Liver (tissue), 9 donors: ENCODE data around the gene MARCHF9. TPM values are rescaled to one million over a fixed set of nuclear protein-coding genes. Genes with fewer than 3 reads are reported as not detected.

ENCODE experiments used
- DNase-seq: peaks from one replicate; pipeline ENCODE4 v3.0.0-alpha.2; 2017; ENCODE audit warnings: low spot score
- H3K27ac ChIP-seq, 2 donors: one replicate each; pipeline ENCODE4 v1.7.0; 2013; ENCODE audit warnings: inconsistent platforms in 2 of 2, low read length in 2 of 2, control low read depth in 1 of 2, low read depth in 1 of 2, mild to moderate bottlenecking in 1 of 2
- H3K27me3 ChIP-seq, 4 donors: one replicate each; pipeline versions ENCODE4 v1.6.1 to v1.7.0; 2013; ENCODE audit warnings: low read length in 3 of 4, inconsistent platforms in 1 of 4, mild to moderate bottlenecking in 1 of 4, moderate library complexity in 1 of 4; ENCODE audit not compliant: control insufficient read depth in 4 of 4, insufficient read depth in 4 of 4
- H3K36me3 ChIP-seq, 4 donors: one replicate each; pipeline versions ENCODE4 v1.6.1 to v1.7.0; 2013; ENCODE audit warnings: low read length in 3 of 4, mild to moderate bottlenecking in 3 of 4, low read depth in 1 of 4, moderate library complexity in 1 of 4; ENCODE audit not compliant: control insufficient read depth in 4 of 4, insufficient read depth in 3 of 4
- H3K4me1 ChIP-seq, 4 donors: one replicate each; pipeline versions ENCODE4 v1.6.1 to v1.7.0; 2013; ENCODE audit warnings: low read length in 3 of 4, mild to moderate bottlenecking in 3 of 4, moderate library complexity in 1 of 4; ENCODE audit not compliant: control insufficient read depth in 4 of 4, insufficient read depth in 4 of 4
- H3K4me3 ChIP-seq, 3 donors: one replicate each; pipeline versions ENCODE4 v1.6.1 to v1.7.0; 2013; ENCODE audit warnings: low read length in 3 of 3, control low read depth in 1 of 3, low read depth in 1 of 3, mild to moderate bottlenecking in 1 of 3
- H3K9ac ChIP-seq, 2 donors: one replicate each; pipeline ENCODE4 v1.7.0; 2013; ENCODE audit warnings: low read length in 2 of 2, mild to moderate bottlenecking in 2 of 2, moderate library complexity in 2 of 2, control low read depth in 1 of 2, low read depth in 1 of 2
- H3K9me3 ChIP-seq, 4 donors: one replicate each; pipeline versions ENCODE4 v1.6.1 to v1.7.0; 2013; ENCODE audit warnings: low read length in 3 of 4; ENCODE audit not compliant: control insufficient read depth in 4 of 4
- EGR1 ChIP-seq, 2 donors: IDR thresholded peaks; 2 replicates each; pipeline ENCODE4 v1.6.1; 2016 to 2018; ENCODE audit warnings: antibody characterized with exemption in 2 of 2, low read depth in 2 of 2
- FOXA2 ChIP-seq: IDR thresholded peaks from 2 replicates; pipeline ENCODE4 v1.6.1; 2016; ENCODE audit warnings: antibody characterized with exemption
- GABPA ChIP-seq, 2 donors: IDR thresholded peaks in 1 of 2; conservative IDR thresholded peaks in 1 of 2; 2 replicates each; pipeline ENCODE4 v1.6.1; 2016; ENCODE audit warnings: antibody characterized with exemption in 2 of 2, mild to moderate bottlenecking in 1 of 2, moderate library complexity in 1 of 2
- HNF4A ChIP-seq, 2 donors: conservative IDR thresholded peaks; 2 replicates each; pipeline ENCODE4 v1.6.1; 2016; ENCODE audit warnings: antibody characterized with exemption in 2 of 2, mild to moderate bottlenecking in 2 of 2
- HNF4G ChIP-seq: IDR thresholded peaks from 2 replicates; pipeline ENCODE4 v1.6.1; 2016; ENCODE audit warnings: antibody characterized with exemption
- JUND ChIP-seq, 2 donors: IDR thresholded peaks; 2 replicates each; pipeline ENCODE4 v1.6.1; 2016; ENCODE audit warnings: antibody characterized with exemption in 2 of 2
- NR2F2 ChIP-seq: IDR thresholded peaks from 2 replicates; pipeline ENCODE4 v1.6.1; 2016; ENCODE audit warnings: antibody characterized with exemption
- RAD21 ChIP-seq, 2 donors: IDR thresholded peaks; 2 replicates each; pipeline ENCODE4 v1.6.1; 2016; ENCODE audit warnings: antibody characterized with exemption in 2 of 2, mild to moderate bottlenecking in 2 of 2
- SP1 ChIP-seq: IDR thresholded peaks from 2 replicates; pipeline ENCODE4 v1.6.1; 2018; ENCODE audit warnings: antibody characterized with exemption, mild to moderate bottlenecking
- TAF1 ChIP-seq: conservative IDR thresholded peaks from 2 replicates; pipeline ENCODE4 v1.6.1; 2016; ENCODE audit warnings: antibody characterized with exemption, mild to moderate bottlenecking
- YY1 ChIP-seq: IDR thresholded peaks from 2 replicates; pipeline ENCODE4 v1.6.1; 2016; ENCODE audit warnings: antibody characterized with exemption, mild to moderate bottlenecking
- WGBS: extraction: QIAGEN DNeasy Blood & Tissue Kit; methylation state at CpG from one replicate; pipeline ENCODE4 v1.1.7; 2013; 5-methylcytosine and 5-hydroxymethylcytosine counted together
- polyA plus RNA-seq, 2 donors: library from polyadenylated mRNA; stranded (reverse) in 1 of 2; unstranded in 1 of 2; fragments of 200-250 nt in 1 of 2; fragments of >200 nt in 1 of 2; fragmentation: Nextera tagmentation in 1 of 2; extraction: Ambion mirVana in 1 of 2; gene quantifications; one replicate each; pipeline versions ENCODE4 v1.2.1 to v1.2.3, GENCODE V29; 2013 to 2015
- total RNA-seq, 2 donors: library from RNA; depleted of rRNA; stranded (reverse); fragments of >200 nt; gene quantifications; one replicate each; pipeline ENCODE4 v1.2.3, GENCODE V29; 2014
- TF ChIP-seq, protein P1 (sequence below): IDR thresholded peaks from 2 replicates; pipeline ENCODE4 v1.6.1; 2016; ENCODE audit warnings: antibody characterized with exemption
- TF ChIP-seq, protein P2 (sequence below): IDR thresholded peaks from 2 replicates; pipeline ENCODE4 v1.6.1; 2016; ENCODE audit warnings: antibody characterized with exemption, mild to moderate bottlenecking
- TF ChIP-seq, protein P3 (sequence below): IDR thresholded peaks from 2 replicates; pipeline ENCODE4 v1.6.1; 2016; ENCODE audit warnings: antibody characterized with exemption
- TF ChIP-seq, protein P4 (sequence below): fragments of 150-350 bp; IDR thresholded peaks from 2 replicates; pipeline ENCODE4 v1.5.1; 2017; ENCODE audit warnings: improper control_type of control experiment, low read depth, low read length; ENCODE audit not compliant: missing input control
- TF ChIP-seq, protein P5 (sequence below): IDR thresholded peaks from 2 replicates; pipeline ENCODE4 v1.6.1; 2016; ENCODE audit warnings: antibody characterized with exemption
- donor health status: healthy.
- donor health status: healthy.
- donor health status: healthy.
- donor health status: healthy.
- donor health status: healthy.

Gene MARCHF9
- total and polyA plus RNA-seq, 4 donors, result 1.1 to 3.0 (median 2.2) TPM

DNA sequence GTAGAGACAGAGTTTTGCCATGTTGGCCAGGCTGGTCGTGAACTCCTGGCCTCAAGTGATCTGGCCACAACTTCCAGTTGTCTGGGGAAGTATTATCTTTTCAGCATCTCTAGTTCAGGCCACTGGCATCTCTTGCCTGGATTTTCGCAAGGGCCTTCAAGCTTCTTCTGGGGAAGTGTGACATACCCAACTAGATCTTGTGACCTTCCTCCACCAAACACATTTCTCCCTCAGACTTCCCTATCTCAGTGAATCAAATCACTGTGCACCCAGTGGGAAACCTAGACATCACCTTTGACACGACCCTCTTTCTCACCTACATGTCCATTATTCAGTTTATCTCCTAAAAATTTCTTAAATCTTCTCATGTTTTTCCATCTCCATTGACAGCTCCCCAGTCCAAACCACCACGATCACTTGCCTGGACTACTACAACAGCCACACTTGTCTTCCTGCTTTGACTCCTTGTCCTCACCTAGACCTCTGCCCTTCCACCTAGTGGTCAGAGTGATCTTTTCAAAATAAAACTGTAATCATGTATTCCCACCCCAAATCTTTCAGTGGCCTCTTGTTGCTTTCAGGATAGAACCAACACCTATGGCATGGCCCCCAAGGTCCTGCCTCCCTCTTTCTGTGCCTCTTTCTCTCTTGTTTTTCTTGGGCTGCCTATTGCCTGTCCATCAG, 20.8 kb downstream of the MARCHF9 start:
- WGBS, result 87% methylated on average over 4 of the region's 4 CpGs
- H3K4me3 ChIP-seq, result no peak overlapping the region

DNA sequence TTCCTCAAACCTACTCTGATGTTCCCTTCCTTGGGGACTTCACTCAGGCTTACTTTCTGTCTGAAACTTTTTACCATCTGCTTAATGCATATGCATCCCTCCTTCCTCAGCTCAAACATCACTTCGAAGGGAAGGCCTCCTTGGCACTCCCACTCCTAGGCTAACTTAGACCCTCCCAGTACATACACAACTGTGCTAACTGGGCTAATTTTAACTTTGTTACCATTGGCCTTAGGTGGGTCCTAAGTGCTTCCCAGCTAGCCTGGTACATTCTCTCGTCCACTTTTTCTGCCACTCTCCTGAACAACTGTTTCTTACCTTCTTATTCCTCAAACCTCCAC, 21.3 kb downstream of the MARCHF9 start:
- no peak for DNase-seq
- H3K27ac ChIP-seq, result no peak overlapping the region
- no peaks in the 10 kb centered on the region for H3K9me3 ChIP-seq
- WGBS, result 92% methylated on average over 2 of the region's 2 CpGs
- no peak overlapping the region for H3K9ac ChIP-seq
- H3K27me3 ChIP-seq, result no peaks in the 10 kb centered on the region
- H3K36me3 ChIP-seq, result peaks cover 0 to 3% (median 0%) of the 10 kb centered on the region in 4 donors
- H3K4me3 ChIP-seq, result no peak overlapping the region
- peaks cover 2 to 10% (median 8%) of the 10 kb centered on the region in 4 donors for H3K4me1 ChIP-seq
- TF ChIP-seq, protein P1, sequence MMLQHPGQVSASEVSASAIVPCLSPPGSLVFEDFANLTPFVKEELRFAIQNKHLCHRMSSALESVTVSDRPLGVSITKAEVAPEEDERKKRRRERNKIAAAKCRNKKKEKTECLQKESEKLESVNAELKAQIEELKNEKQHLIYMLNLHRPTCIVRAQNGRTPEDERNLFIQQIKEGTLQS, result no peak
- no peak for TF ChIP-seq TAF1
- no peak for TF ChIP-seq HNF4G
- TF ChIP-seq JUND (IDR thresholded peaks at IDR 0.05), result no peak
- TF ChIP-seq NR2F2, result no peak
- TF ChIP-seq, protein P2, sequence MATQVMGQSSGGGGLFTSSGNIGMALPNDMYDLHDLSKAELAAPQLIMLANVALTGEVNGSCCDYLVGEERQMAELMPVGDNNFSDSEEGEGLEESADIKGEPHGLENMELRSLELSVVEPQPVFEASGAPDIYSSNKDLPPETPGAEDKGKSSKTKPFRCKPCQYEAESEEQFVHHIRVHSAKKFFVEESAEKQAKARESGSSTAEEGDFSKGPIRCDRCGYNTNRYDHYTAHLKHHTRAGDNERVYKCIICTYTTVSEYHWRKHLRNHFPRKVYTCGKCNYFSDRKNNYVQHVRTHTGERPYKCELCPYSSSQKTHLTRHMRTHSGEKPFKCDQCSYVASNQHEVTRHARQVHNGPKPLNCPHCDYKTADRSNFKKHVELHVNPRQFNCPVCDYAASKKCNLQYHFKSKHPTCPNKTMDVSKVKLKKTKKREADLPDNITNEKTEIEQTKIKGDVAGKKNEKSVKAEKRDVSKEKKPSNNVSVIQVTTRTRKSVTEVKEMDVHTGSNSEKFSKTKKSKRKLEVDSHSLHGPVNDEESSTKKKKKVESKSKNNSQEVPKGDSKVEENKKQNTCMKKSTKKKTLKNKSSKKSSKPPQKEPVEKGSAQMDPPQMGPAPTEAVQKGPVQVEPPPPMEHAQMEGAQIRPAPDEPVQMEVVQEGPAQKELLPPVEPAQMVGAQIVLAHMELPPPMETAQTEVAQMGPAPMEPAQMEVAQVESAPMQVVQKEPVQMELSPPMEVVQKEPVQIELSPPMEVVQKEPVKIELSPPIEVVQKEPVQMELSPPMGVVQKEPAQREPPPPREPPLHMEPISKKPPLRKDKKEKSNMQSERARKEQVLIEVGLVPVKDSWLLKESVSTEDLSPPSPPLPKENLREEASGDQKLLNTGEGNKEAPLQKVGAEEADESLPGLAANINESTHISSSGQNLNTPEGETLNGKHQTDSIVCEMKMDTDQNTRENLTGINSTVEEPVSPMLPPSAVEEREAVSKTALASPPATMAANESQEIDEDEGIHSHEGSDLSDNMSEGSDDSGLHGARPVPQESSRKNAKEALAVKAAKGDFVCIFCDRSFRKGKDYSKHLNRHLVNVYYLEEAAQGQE, result no peak
- no peak for TF ChIP-seq EGR1 (IDR thresholded peaks at IDR 0.05; ENCODE audit: low read depth in 2 of 2)

More for the DNA sequence above, 20.8 kb downstream of the MARCHF9 start:
- Histone ChIP-seq H3K27ac (no peak overlapping the region), H3K27me3 (no peaks in the 10 kb centered on the region), H3K36me3 (peaks cover 0 to 3% (median 2%) of the 10 kb centered on the region in 4 donors), H3K9ac (no peak overlapping the region), H3K4me1 (peaks cover 5 to 13% (median 10%) of the 10 kb centered on the region in 4 donors), H3K9me3 (no peaks in the 10 kb centered on the region)
- TF ChIP-seq, protein P3, sequence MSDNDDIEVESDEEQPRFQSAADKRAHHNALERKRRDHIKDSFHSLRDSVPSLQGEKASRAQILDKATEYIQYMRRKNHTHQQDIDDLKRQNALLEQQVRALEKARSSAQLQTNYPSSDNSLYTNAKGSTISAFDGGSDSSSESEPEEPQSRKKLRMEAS, result no peak
- TF ChIP-seq GABPA (IDR thresholded peaks at IDR 0.05 in 1 of 2, conservative IDR thresholded peaks at IDR 0.05 in 1 of 2), result no peak
- no peak for TF ChIP-seq HNF4G
- TF ChIP-seq JUND (IDR thresholded peaks at IDR 0.05), result no peak
- TF ChIP-seq NR2F2, result no peak
- TF ChIP-seq, protein P2, result no peak
- TF ChIP-seq TAF1, result no peak
- no peak for TF ChIP-seq YY1
- no peak for TF ChIP-seq HNF4A (conservative IDR thresholded peaks at IDR 0.05)
- TF ChIP-seq, protein P4, sequence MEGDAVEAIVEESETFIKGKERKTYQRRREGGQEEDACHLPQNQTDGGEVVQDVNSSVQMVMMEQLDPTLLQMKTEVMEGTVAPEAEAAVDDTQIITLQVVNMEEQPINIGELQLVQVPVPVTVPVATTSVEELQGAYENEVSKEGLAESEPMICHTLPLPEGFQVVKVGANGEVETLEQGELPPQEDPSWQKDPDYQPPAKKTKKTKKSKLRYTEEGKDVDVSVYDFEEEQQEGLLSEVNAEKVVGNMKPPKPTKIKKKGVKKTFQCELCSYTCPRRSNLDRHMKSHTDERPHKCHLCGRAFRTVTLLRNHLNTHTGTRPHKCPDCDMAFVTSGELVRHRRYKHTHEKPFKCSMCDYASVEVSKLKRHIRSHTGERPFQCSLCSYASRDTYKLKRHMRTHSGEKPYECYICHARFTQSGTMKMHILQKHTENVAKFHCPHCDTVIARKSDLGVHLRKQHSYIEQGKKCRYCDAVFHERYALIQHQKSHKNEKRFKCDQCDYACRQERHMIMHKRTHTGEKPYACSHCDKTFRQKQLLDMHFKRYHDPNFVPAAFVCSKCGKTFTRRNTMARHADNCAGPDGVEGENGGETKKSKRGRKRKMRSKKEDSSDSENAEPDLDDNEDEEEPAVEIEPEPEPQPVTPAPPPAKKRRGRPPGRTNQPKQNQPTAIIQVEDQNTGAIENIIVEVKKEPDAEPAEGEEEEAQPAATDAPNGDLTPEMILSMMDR, result no peak
- TF ChIP-seq, protein P5, sequence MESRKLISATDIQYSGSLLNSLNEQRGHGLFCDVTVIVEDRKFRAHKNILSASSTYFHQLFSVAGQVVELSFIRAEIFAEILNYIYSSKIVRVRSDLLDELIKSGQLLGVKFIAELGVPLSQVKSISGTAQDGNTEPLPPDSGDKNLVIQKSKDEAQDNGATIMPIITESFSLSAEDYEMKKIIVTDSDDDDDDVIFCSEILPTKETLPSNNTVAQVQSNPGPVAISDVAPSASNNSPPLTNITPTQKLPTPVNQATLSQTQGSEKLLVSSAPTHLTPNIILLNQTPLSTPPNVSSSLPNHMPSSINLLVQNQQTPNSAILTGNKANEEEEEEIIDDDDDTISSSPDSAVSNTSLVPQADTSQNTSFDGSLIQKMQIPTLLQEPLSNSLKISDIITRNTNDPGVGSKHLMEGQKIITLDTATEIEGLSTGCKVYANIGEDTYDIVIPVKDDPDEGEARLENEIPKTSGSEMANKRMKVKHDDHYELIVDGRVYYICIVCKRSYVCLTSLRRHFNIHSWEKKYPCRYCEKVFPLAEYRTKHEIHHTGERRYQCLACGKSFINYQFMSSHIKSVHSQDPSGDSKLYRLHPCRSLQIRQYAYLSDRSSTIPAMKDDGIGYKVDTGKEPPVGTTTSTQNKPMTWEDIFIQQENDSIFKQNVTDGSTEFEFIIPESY, result no peak
- no peak for TF ChIP-seq FOXA2
- TF ChIP-seq SP1, result no peak
- no peak for TF ChIP-seq RAD21 (IDR thresholded peaks at IDR 0.05)
- no peak for DNase-seq
